ENCODE results near the gene SLC51A.
A peak's percentile ranks its signal among the peaks of the same experiment; 100 is the strongest.
"Not testable (repeated sequence)": the region's sequence is repeated elsewhere in the genome, so short reads cannot be mapped to it uniquely, and the experiment has no call there.

Gene SLC51A

GRCh38 chr3:196216089-196216564 lies at the start of gene SLC51A:
TSS of gene SLC51A (plus strand) at chr3:196216534. CDS start at chr3:196216713, 179 bp downstream.
- DNase-seq: no peak

GRCh38 chr3:196166741-196167140 lies 49.6 kb upstream of the SLC51A start:
- no peak for DNase-seq

- DNase-seq: peak; percentile 99
These were observed 47.4 kb upstream of the SLC51A start for GRCh38 chr3:196168808-196169391.

- DNase-seq: no peak
These were observed 46.5 kb upstream of the SLC51A start for GRCh38 chr3:196169836-196170240.

GRCh38 chr3:196170296-196170695 lies 46.0 kb upstream of the SLC51A start:
- DNase-seq: not testable (repeated sequence)

- no peak for DNase-seq
These were observed 41.7 kb upstream of the SLC51A start for GRCh38 chr3:196174652-196175051.

- no peak for DNase-seq
These were observed 41.2 kb upstream of the SLC51A start for GRCh38 chr3:196175116-196175625.

GRCh38 chr3:196175722-196176121 lies 40.6 kb upstream of the SLC51A start:
- DNase-seq: no peak

- no peak for DNase-seq
These were observed 38.8 kb upstream of the SLC51A start for GRCh38 chr3:196177567-196177966.

- no peak for DNase-seq
These were observed 38.4 kb upstream of the SLC51A start for GRCh38 chr3:196177967-196178366.

GRCh38 chr3:196178993-196179379 lies 37.3 kb upstream of the SLC51A start:
- no peak for DNase-seq

- no peak for DNase-seq
These were observed 36.7 kb upstream of the SLC51A start for GRCh38 chr3:196179380-196180308.

- DNase-seq: no peak
These were observed 36.0 kb upstream of the SLC51A start for GRCh38 chr3:196180346-196180745.

GRCh38 chr3:196181127-196181546 lies 35.2 kb upstream of the SLC51A start:
- no peak for DNase-seq

- DNase-seq: not testable (repeated sequence)
These were observed 32.2 kb upstream of the SLC51A start for GRCh38 chr3:196184169-196184432.

GRCh38 chr3:196184881-196185280 lies 31.5 kb upstream of the SLC51A start:
- no peak for DNase-seq

- peak; percentile 97 for DNase-seq
These were observed 29.4 kb upstream of the SLC51A start for GRCh38 chr3:196186651-196187573.

GRCh38 chr3:196189566-196190347 lies 26.6 kb upstream of the SLC51A start:
- DNase-seq: peak; percentile 20

GRCh38 chr3:196192036-196192523 lies 24.3 kb upstream of the SLC51A start:
- DNase-seq: no peak

GRCh38 chr3:196192524-196193051 lies 23.7 kb upstream of the SLC51A start:
- DNase-seq: no peak

- DNase-seq: no peak
These were observed 23.1 kb upstream of the SLC51A start for GRCh38 chr3:196193133-196193735.
